HepG2 (cell line): Measurements from ENCODE around the gene RPS6KA3. TPM values are rescaled to one million over a fixed set of nuclear protein-coding genes. Genes with fewer than 3 reads are reported as not detected.

ENCODE experiments used
- ATAC-seq: fragments of 200-7000 bp; cut with Tn5 transposase; 3 replicates; pipeline ENCODE4 v1.9.1; 2020; ENCODE audit warnings: mild to moderate bottlenecking, moderate library complexity
- BruUV-seq: library from RNA; stranded (reverse); fragments of 400-500 nt; replicated peaks from 2 replicates; lab custom pipeline; 2021; lab: Mats Ljungman, UMichigan
- CTCF ChIA-PET: fragments of 300-600 bp; formaldehyde crosslinking; extraction: SDS; loops from one replicate; lab custom pipeline; 2021; ENCODE audit warnings: low total read pairs, inconsistent platforms, low intra/inter-chr PET ratio; lab: Yijun Ruan, JAX
- POLR2A ChIA-PET: fragments of 350-600 bp; sonication (Branson Sonifier 250); formaldehyde crosslinking; loops from one replicate; lab custom pipeline; 2020; ENCODE audit warnings: antibody characterized with exemption, inconsistent platforms; lab: Yijun Ruan, JAX
- DNase-seq: peaks from one replicate; pipeline ENCODE4 v3.0.0-alpha.2; 2015; ENCODE audit warnings: low spot score
- FAIRE-seq: peaks from 3 replicates; lab custom pipeline; 2011; peaks lifted over from hg19 to GRCh38; lab: Jason Lieb, UNC
- H2AFZ ChIP-seq: one replicate; pipeline ENCODE4 v1.6.1; 2011; ENCODE audit warnings: low read length, inconsistent platforms
- H3K27ac ChIP-seq: fragments of 300-600 bp; 3 replicates; pipeline ENCODE4 v1.8.0; 2011; ENCODE audit warnings: mixed run types, mild to moderate bottlenecking, mixed read lengths, low read length, inconsistent platforms; ENCODE audit not compliant: insufficient read depth; ENCODE audit errors: extremely low read length
- H3K27me3 ChIP-seq, 2 experiments: fragments of 200-600 bp in 1 of 2; 2 replicates in 1 of 2; 3 replicates in 1 of 2; pipeline versions ENCODE4 v1.6.0 to v1.8.0; 2011; ENCODE audit warnings: low read length in 2 of 2, mild to moderate bottlenecking in 2 of 2, moderate library complexity in 2 of 2, inconsistent platforms in 1 of 2; ENCODE audit not compliant: insufficient read depth in 2 of 2, control insufficient read depth in 1 of 2
- H3K36me3 ChIP-seq, 2 experiments: fragments of 200-600 bp in 1 of 2; replicated peaks in 1 of 2; 2 replicates in 1 of 2; 3 replicates in 1 of 2; pipeline versions ENCODE4 v1.5.1 to v1.8.0; 2011; ENCODE audit warnings: low read length in 2 of 2, inconsistent platforms in 1 of 2; ENCODE audit not compliant: insufficient read depth in 2 of 2, control insufficient read depth in 1 of 2
- H3K4me1 ChIP-seq: 2 replicates; pipeline ENCODE4 v1.5.1; 2012; ENCODE audit warnings: low read length, inconsistent platforms; ENCODE audit not compliant: insufficient read depth
- H3K4me2 ChIP-seq: 2 replicates; pipeline ENCODE4 v1.6.0; 2011; ENCODE audit warnings: low read depth, low read length, inconsistent platforms
- H3K4me3 ChIP-seq, 3 experiments: fragments of 200-600 bp in 1 of 3; sonication (generic), shearing (Covaris generic) in 1 of 3; replicated peaks in 1 of 3; 2 replicates each; pipeline ENCODE4 v1.5.1; 2011 to 2016; ENCODE audit warnings: low read length in 3 of 3, inconsistent platforms in 2 of 3, low read depth in 2 of 3, mild to moderate bottlenecking in 2 of 3, control low read depth in 1 of 3, mixed read lengths in 1 of 3; ENCODE audit not compliant: insufficient read depth in 1 of 3
- H3K79me2 ChIP-seq: one replicate; pipeline ENCODE4 v1.6.1; 2011; ENCODE audit warnings: low read length, inconsistent platforms; ENCODE audit not compliant: insufficient read depth
- H3K9ac ChIP-seq: 2 replicates; pipeline ENCODE4 v1.6.0; 2011; ENCODE audit warnings: mild to moderate bottlenecking, low read depth, low read length, inconsistent platforms; ENCODE audit not compliant: insufficient read depth
- H3K9me3 ChIP-seq: 2 replicates; pipeline ENCODE4 v1.5.1; 2012; ENCODE audit warnings: mild to moderate bottlenecking, low read length
- H4K20me1 ChIP-seq: 2 replicates; pipeline ENCODE4 v1.6.0; 2011; ENCODE audit warnings: inconsistent platforms, mild to moderate bottlenecking, low read length, moderate library complexity; ENCODE audit not compliant: insufficient read depth
- TBP ChIP-seq: sonication (generic); formaldehyde crosslinking; IDR thresholded peaks from 2 replicates; pipeline ENCODE4 v1.5.0; 2020; ENCODE audit warnings: missing genetic modification reagents
- ZBTB1 ChIP-seq: sonication (generic); formaldehyde crosslinking; IDR thresholded peaks from 2 replicates; pipeline ENCODE4 v1.4.0; 2020; ENCODE audit warnings: missing genetic modification reagents, borderline replicate concordance
- ZNF616 ChIP-seq: sonication (generic); formaldehyde crosslinking; IDR thresholded peaks from 2 replicates; pipeline ENCODE4 v1.5.0; 2020; ENCODE audit warnings: low read depth, mild to moderate bottlenecking, missing genetic modification reagents
- ZNF7 ChIP-seq: IDR thresholded peaks from 2 replicates; pipeline ENCODE4 v1.6.1; 2016; ENCODE audit warnings: missing biosample characterization, missing genetic modification reagents
- ZSCAN22 ChIP-seq: sonication (generic); formaldehyde crosslinking; IDR thresholded peaks from 2 replicates; pipeline ENCODE4 v1.4.0; 2020; ENCODE audit warnings: mild to moderate bottlenecking, missing genetic modification reagents
- WGBS: methylation state at CpG from one replicate; pipeline ENCODE4 v1.1.6; 2017; ENCODE audit warnings: low lambda C conversion rate; 5-methylcytosine and 5-hydroxymethylcytosine counted together
- in situ Hi-C: cut with HindIII; loops from 2 replicates; pipeline ENCODE4 v1.10.0; 2017; ENCODE audit warnings: low pct_unique_long_range_greater_than_20kb; ENCODE audit not compliant: extremely low pct_ligation_motif_present
- intact Hi-C: fragments of 100-400 bp; cut with micrococcal nuclease; formaldehyde crosslinking; loops from one replicate; pipeline ENCODE4 v1.10.0; 2022; ENCODE audit not compliant: unreplicated experiment
- polyA plus RNA-seq, 8 experiments: library from polyadenylated mRNA; depleted of rRNA in 3 of 8; stranded (reverse) in 7 of 8; unstranded in 1 of 8; fragments of >200 nt; fragmentation: Illumina TruSeq in 4 of 8; extraction: Trizol in 4 of 8; gene quantifications; 2 replicates each; pipeline versions ENCODE4 v1.2.1 to v1.2.3, GENCODE V29; 2011 to 2016; ENCODE audit warnings: low read depth in 4 of 8, missing spikeins in 1 of 8, mixed read lengths in 1 of 8; ENCODE audit not compliant: insufficient read depth in 1 of 8
- total RNA-seq, 5 experiments: library from RNA; depleted of rRNA; stranded (reverse); fragments of >200 nt; fragmentation: Illumina TruSeq; extraction: Trizol; gene quantifications; 2 replicates each; pipeline ENCODE4 v1.2.3, GENCODE V29; 2016; ENCODE audit warnings: low read depth in 1 of 5
- TF ChIP-seq, protein P1 (sequence below): sonication (generic); formaldehyde crosslinking; IDR thresholded peaks from 2 replicates; pipeline ENCODE4 v1.4.0; 2020; ENCODE audit warnings: missing genetic modification reagents
- TF ChIP-seq, protein P2 (sequence below): sonication (generic); formaldehyde crosslinking; IDR thresholded peaks from 2 replicates; pipeline ENCODE4 v1.5.0; 2020; ENCODE audit warnings: mild to moderate bottlenecking, missing genetic modification reagents, borderline replicate concordance

Gene RPS6KA3
- total and polyA plus RNA-seq, 2 of the 13 experiments (the other 11 are each of a cell fraction or from before 2014, with no cell fraction given): 314 to 357 TPM

- no peaks in the 10 kb centered on the region for H3K9me3 ChIP-seq
- no TSS peak for BruUV-seq
- DNase-seq (no peak), ATAC-seq (no peak), FAIRE-seq (no peak)
- H3K79me2 ChIP-seq: peaks cover 73% of the 10 kb centered on the region
- intact Hi-C loops (no loop called here), in situ Hi-C loops (no loop called here)
- peaks cover 29% of the 10 kb centered on the region; the same call in 1 of the 2 replicates for H4K20me1 ChIP-seq
- H3K4me3 ChIP-seq: no peak overlapping the region; a peak in 1 of 6 replicates
- peaks cover 100% of the 10 kb centered on the region for H3K4me1 ChIP-seq
- H3K27me3 ChIP-seq: no peaks in the 10 kb centered on the region
- 45% methylated on average over 9 of the region's 9 CpGs for WGBS
- CTCF ChIA-PET: no interaction called here
- H3K9ac ChIP-seq: no peak overlapping the region
- POLR2A ChIA-PET: no interaction called here
- peak overlapping the region; percentile 45; the same call in 1 of the 2 replicates for H3K4me2 ChIP-seq
- H3K27ac ChIP-seq: peak overlapping the region; percentile 55
- 0 out of 5 replicates have a peak, but pooled peaks cover 0 to 10% of the 10 kb centered on the region in 2 experiments for H3K36me3 ChIP-seq
- no peak overlapping the region for H2AFZ ChIP-seq
- TF ChIP-seq, protein P1, sequence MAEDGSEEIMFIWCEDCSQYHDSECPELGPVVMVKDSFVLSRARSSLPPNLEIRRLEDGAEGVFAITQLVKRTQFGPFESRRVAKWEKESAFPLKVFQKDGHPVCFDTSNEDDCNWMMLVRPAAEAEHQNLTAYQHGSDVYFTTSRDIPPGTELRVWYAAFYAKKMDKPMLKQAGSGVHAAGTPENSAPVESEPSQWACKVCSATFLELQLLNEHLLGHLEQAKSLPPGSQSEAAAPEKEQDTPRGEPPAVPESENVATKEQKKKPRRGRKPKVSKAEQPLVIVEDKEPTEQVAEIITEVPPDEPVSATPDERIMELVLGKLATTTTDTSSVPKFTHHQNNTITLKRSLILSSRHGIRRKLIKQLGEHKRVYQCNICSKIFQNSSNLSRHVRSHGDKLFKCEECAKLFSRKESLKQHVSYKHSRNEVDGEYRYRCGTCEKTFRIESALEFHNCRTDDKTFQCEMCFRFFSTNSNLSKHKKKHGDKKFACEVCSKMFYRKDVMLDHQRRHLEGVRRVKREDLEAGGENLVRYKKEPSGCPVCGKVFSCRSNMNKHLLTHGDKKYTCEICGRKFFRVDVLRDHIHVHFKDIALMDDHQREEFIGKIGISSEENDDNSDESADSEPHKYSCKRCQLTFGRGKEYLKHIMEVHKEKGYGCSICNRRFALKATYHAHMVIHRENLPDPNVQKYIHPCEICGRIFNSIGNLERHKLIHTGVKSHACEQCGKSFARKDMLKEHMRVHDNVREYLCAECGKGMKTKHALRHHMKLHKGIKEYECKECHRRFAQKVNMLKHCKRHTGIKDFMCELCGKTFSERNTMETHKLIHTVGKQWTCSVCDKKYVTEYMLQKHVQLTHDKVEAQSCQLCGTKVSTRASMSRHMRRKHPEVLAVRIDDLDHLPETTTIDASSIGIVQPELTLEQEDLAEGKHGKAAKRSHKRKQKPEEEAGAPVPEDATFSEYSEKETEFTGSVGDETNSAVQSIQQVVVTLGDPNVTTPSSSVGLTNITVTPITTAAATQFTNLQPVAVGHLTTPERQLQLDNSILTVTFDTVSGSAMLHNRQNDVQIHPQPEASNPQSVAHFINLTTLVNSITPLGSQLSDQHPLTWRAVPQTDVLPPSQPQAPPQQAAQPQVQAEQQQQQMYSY (CRISPR knock-in tag): no peak
- no peak for TF ChIP-seq ZNF7 (CRISPR knock-in tag)
- no peak for TF ChIP-seq ZSCAN22 (CRISPR knock-in tag)
- TF ChIP-seq, protein P2, sequence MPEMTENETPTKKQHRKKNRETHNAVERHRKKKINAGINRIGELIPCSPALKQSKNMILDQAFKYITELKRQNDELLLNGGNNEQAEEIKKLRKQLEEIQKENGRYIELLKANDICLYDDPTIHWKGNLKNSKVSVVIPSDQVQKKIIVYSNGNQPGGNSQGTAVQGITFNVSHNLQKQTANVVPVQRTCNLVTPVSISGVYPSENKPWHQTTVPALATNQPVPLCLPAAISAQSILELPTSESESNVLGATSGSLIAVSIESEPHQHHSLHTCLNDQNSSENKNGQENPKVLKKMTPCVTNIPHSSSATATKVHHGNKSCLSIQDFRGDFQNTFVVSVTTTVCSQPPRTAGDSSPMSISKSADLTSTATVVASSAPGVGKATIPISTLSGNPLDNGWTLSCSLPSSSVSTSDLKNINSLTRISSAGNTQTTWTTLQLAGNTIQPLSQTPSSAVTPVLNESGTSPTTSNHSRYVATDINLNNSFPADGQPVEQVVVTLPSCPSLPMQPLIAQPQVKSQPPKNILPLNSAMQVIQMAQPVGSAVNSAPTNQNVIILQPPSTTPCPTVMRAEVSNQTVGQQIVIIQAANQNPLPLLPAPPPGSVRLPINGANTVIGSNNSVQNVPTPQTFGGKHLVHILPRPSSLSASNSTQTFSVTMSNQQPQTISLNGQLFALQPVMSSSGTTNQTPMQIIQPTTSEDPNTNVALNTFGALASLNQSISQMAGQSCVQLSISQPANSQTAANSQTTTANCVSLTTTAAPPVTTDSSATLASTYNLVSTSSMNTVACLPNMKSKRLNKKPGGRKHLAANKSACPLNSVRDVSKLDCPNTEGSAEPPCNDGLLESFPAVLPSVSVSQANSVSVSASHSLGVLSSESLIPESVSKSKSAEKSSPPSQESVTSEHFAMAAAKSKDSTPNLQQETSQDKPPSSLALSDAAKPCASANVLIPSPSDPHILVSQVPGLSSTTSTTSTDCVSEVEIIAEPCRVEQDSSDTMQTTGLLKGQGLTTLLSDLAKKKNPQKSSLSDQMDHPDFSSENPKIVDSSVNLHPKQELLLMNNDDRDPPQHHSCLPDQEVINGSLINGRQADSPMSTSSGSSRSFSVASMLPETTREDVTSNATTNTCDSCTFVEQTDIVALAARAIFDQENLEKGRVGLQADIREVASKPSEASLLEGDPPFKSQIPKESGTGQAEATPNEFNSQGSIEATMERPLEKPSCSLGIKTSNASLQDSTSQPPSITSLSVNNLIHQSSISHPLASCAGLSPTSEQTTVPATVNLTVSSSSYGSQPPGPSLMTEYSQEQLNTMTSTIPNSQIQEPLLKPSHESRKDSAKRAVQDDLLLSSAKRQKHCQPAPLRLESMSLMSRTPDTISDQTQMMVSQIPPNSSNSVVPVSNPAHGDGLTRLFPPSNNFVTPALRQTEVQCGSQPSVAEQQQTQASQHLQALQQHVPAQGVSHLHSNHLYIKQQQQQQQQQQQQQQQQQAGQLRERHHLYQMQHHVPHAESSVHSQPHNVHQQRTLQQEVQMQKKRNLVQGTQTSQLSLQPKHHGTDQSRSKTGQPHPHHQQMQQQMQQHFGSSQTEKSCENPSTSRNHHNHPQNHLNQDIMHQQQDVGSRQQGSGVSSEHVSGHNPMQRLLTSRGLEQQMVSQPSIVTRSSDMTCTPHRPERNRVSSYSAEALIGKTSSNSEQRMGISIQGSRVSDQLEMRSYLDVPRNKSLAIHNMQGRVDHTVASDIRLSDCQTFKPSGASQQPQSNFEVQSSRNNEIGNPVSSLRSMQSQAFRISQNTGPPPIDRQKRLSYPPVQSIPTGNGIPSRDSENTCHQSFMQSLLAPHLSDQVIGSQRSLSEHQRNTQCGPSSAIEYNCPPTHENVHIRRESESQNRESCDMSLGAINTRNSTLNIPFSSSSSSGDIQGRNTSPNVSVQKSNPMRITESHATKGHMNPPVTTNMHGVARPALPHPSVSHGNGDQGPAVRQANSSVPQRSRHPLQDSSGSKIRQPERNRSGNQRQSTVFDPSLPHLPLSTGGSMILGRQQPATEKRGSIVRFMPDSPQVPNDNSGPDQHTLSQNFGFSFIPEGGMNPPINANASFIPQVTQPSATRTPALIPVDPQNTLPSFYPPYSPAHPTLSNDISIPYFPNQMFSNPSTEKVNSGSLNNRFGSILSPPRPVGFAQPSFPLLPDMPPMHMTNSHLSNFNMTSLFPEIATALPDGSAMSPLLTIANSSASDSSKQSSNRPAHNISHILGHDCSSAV (CRISPR knock-in tag): no peak
- TF ChIP-seq ZNF616 (CRISPR knock-in tag): no peak
- no peak for TF ChIP-seq TBP (CRISPR knock-in tag)
- no peak for TF ChIP-seq ZBTB1 (CRISPR knock-in tag)
Observed at GRCh38 chrX:20218836-20219505, 47.7 kb downstream of the RPS6KA3 start.
